ENCODE results near the gene NXT1.

DNA sequence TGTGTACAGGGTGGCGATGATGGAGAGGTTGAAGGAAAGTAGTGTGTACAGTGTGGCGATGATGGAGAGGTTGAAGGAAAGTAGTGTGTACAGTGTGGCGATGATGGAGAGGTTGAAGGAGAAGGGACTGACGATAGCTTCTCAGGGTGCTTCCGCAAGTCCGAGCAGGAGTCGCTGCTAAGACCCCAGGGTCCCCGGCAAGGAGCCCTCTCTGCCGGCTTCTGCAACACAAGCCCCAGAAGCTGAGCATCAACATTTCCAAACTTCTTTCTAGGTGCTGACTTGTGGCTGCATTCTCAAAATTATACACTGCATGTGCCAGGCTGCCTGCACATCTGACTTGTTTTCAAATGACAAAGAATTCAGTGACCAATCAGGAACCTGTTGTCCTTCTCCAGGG is 47.8 kb upstream of the NXT1 start:
- TF ChIP-seq, protein P1, sequence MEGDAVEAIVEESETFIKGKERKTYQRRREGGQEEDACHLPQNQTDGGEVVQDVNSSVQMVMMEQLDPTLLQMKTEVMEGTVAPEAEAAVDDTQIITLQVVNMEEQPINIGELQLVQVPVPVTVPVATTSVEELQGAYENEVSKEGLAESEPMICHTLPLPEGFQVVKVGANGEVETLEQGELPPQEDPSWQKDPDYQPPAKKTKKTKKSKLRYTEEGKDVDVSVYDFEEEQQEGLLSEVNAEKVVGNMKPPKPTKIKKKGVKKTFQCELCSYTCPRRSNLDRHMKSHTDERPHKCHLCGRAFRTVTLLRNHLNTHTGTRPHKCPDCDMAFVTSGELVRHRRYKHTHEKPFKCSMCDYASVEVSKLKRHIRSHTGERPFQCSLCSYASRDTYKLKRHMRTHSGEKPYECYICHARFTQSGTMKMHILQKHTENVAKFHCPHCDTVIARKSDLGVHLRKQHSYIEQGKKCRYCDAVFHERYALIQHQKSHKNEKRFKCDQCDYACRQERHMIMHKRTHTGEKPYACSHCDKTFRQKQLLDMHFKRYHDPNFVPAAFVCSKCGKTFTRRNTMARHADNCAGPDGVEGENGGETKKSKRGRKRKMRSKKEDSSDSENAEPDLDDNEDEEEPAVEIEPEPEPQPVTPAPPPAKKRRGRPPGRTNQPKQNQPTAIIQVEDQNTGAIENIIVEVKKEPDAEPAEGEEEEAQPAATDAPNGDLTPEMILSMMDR (IDR thresholded peaks at IDR 0.05): no peak
- no peak for TF ChIP-seq POLR2A (IDR thresholded peaks at IDR 0.05)

Measured in heart left ventricle (tissue), 13 donors.